T1000 (cell line): Measurements from ENCODE around the gene METTL17.
"Not testable (repeated sequence)": the region's sequence is repeated elsewhere in the genome, so short reads cannot be mapped to it uniquely, and the experiment has no call there.

Experiments used
- DNase-seq: peaks from one replicate; lab custom pipeline; 2025; ENCODE audit warnings: mixed read lengths; lab: John Stamatoyannopoulos, UW

METTL17 gene

GRCh38 chr14:21024585-21025370 is 35.0 kb downstream of the METTL17 start, which contains the start of gene NDRG2:
Gene NDRG2 (minus strand): TSS chr14:21025061. CDS start chr14:21023315, 1,746 bp downstream.
- DNase-seq, result no peak

GRCh38 chr14:21025371-21026273 is 35.8 kb downstream of the METTL17 start:
- DNase-seq, result no peak

GRCh38 chr14:21026274-21026987 is 36.7 kb downstream of the METTL17 start:
- no peak for DNase-seq

DNA sequence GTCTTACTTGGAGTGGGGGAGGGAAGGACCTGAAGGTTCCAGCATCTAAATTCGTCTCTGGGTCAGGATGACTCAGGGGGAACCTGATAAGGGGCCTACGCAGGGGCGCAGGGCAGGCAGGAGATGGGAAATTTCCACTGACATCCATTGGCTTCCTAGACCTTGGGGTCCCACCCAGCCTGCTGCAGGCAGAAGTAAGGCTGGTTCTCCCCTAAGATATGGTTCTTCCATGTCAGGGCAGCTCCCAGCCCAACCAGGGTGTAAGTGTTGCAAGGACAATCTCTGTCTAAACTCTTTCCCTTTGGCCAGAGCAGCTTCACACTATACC is 37.2 kb downstream of the METTL17 start:
- no peak for DNase-seq

DNA sequence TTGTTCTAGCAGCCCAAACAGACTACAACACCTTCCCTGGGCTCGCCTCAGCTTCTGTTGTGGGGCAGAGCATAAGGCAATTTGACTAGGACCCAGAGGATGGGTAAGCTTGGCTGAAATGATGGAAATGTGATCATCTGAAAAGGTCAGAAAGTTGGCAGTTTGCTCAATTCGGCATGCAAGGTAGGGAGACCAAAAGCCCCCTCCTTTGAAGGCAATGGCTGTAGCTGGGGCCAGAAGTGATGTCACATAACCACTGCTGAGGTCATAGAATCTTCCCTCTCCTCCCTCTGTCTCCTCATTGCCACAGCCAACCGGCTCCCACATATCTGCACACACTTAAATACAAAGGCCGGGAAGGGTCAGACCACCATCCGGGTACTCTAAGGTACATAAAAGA is 40.1 kb downstream of the METTL17 start, which contains the start of gene TPPP2:
Gene TPPP2, plus strand, starts transcription at position 301 of the 400 bp plus-strand sequence. CDS start 365 bp downstream, outside the sequence.
- DNase-seq, result no peak

DNA sequence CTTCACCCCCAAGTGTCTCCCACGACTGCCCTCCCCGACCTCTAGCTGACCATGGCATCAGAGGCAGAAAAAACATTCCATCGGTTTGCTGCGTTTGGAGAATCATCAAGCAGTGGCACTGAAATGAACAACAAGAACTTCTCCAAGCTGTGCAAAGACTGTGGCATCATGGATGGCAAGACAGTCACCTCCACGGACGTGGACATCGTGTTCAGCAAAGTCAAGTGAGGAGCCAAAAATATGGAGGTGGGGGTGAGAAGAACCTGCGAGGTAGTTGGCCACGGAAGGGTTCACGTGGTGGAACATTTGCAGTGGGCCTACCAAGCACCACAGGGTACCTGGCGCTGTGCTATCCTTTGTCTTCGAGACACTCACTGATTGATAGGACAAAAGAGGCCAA is 40.8 kb downstream of the METTL17 start:
- no peak for DNase-seq

DNA sequence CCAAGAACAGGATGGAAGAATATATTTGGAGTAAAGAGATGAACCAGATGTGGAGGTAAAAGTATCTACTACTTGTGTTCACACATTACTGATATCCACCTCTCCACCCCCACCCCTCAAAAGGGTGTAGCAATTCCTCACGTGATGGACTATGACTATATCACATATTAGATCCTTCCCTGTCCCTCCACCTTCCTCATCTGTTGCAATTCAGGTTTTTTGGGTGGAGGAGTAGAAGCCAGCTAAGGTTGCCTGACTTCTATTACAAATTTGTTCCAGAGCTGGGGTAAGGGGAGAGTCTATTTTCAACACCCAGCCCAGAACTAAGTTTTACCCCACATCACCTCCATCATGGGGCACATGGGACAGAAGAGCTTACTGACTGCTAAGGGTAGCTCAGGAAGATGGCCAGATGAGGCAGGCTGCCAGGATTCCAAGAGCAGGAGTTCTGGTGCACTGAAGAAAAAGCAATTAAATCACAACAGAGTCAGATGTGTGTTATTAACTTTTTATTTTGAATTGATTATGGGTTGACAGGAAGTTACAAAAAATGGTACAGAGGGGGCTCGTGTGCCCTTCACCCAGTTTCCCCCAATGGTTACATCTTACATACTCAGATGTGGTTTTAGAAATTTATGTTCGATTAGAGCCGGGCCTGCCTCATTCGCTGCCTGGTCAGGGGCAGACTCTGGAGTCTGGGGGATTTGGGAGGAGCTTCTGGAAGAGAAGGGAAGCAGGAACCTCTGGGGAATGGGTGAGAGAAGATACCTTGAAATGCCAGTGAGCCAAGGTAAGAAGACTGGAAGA is 42.7 kb downstream of the METTL17 start:
- no peak for DNase-seq

DNA sequence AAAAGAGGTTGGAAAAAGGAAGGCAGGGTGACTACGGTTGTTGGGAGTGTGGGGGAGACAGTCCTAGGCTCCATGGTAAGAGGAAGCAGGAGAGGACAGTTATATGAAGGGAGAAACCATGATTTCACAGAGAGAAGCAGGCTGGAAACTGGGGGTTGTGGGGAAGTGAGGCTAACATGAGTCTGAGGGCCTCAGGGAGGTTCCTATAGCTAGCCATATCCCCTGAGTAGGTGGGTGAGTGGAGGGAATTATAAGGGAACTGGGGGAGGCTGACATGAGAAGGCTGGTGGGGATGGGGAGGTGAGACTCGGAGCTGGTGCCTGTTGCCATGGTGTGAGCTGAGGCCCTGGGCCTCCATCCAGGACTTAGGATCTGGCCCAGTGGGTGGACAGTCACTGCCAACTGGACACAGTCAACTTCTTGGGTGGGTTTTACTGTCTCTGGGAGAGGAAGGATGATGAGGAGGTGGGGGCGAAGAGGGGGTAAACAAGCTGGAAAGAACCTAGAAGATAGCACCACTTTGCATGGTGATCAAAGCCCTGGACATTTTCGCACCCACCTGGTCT is 43.4 kb downstream of the METTL17 start:
- DNase-seq, result no peak

- no peak for DNase-seq
Measured at GRCh38 chr14:21034707-21035106, 44.9 kb downstream of the METTL17 start, which contains the start of gene RNASE13. Gene RNASE13 (minus strand): TSS chr14:21034807. CDS start chr14:21034288, 519 bp downstream.

DNA sequence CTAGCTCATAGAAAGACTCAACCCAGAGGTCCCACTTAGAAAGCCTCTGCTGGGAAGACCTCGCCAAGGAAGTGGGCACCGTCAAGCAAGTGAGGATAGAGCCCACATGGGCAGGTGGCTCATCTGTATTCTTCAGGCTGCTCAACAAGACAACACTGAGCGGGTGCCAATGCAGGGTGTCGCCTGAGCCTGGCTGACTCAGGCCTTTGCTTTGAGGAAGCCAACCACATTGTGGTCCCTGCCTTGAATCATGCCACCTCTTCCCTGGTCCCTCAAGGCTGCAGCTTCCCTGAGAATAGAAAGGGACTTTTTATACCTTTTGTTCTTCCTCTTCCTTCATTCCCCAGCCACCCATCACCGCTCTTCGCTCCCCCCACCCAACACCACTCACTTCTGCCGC is 47.0 kb downstream of the METTL17 start:
- DNase-seq, result no peak

DNA sequence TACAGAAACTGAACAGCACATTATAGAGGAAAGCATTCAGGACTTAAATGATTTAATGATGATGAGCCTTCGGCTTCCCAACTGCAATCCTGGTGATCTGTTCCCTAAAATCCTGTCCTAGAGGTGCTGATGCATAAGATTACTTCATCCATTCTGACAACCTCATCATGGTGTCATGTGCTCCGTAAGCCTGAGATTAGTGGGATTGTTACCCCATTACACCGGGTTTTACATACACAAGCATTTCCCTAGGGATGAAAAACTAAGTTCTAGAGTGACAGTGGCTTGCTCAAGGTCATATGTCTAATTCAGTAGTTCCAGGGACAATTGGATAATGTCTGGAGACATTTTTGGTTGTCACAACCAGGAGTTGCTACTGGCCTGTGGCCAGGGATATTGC is 47.4 kb downstream of the METTL17 start:
- DNase-seq, result no peak

DNA sequence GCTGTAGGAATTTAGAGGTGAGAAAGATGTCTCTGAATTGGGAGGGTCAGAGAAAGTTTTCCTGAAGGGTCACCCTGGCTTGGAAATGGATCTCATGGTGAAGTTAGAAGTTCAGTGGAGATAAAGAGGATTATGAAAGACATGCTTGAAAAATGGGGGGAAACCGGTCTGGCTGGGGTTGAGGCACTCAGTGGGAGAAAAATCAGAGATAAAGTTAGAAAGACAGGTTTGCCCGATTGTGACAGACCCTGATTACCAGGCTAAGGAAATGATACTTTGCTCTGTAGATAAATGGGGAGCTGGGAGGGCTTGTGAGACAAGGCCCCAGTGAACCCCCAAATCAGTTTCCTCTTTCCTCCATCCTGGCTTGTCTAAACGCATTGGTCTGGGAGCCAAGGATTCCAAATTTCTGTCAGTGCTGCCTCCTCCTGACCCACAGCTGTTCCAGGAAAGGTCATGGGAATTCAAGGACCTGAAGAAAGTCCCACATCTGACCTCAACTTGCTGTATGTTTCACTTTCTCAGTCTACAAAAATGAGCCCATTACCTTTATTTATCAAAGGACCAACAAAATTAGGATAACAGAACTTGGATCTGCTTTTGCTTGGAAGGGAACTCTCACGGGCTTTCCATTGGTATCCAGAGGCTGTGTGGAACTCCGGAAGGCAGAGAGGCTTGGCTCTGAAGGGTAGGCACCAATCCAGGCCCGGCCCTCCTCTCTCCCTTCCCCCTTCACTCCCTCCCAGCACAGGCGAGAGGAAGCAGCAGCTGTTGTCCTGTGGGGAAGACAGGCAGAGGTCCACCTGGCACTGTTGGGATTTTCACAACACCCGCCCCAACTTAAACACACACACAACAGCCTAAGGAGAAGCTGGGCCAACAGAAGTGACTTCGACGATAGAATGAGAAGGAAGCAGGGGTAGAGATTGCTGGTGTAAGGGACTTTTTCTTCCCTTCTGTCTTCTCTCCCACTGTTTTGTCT is 49.0 kb downstream of the METTL17 start:
- no peak for DNase-seq

DNA sequence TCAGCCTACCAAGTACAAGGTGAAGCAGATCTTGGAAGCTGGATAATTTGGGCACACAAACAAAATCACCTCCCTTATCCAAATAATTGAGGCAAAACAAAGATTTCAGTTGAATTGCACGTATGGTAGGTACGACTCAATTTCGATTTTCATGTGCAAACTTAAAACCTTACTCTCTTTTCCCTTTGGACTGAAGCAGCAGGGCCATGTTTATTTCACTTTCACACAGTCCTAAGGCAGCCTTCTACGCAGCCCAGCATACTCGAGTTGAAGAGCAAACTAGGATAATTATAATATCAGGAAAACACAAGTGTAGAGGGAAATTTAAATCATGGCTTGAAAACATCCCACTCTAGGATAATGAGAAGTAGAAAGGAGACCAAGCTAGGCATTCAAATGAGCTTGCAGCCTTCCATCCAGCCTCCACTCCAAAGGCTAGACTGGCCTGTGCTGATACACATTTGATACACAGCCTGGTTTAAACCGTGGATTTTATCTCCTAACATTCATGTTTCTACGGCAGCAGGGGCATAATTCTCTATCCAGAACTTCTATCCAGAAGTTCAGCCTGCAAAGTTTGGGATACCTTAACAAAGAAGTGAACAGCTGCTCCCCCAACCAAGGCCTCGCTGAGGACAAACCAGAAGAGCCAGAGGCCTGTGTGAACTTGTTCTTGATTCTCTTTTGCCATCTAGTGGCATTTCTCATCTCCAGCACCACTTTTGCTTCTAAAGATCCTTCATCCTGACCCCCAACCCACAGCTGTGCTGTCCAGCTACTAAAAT is 50.0 kb downstream of the METTL17 start:
- no peak for DNase-seq

- DNase-seq, result no peak
Measured at GRCh38 chr14:21040370-21040925, 50.7 kb downstream of the METTL17 start.

DNA sequence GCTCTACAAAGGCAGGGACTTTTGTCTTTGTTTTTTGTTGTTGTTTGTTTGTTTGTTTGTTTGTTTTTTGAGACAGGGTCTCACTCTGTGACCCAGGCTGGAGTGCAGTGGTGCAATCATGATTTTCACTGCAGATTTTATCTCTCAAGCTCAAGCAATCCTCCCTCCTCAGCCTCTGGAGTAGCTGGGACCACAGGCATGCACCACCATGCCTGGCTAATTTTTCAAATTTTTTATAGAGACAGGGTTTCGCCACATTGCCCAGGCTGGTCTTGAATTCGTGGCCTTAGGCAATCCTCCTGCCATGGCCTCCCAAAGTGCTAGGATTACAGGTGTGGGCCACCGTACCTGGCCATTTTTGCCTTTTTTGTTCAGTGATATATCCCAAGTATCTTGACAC is 51.2 kb downstream of the METTL17 start:
- not testable (repeated sequence) for DNase-seq

DNA sequence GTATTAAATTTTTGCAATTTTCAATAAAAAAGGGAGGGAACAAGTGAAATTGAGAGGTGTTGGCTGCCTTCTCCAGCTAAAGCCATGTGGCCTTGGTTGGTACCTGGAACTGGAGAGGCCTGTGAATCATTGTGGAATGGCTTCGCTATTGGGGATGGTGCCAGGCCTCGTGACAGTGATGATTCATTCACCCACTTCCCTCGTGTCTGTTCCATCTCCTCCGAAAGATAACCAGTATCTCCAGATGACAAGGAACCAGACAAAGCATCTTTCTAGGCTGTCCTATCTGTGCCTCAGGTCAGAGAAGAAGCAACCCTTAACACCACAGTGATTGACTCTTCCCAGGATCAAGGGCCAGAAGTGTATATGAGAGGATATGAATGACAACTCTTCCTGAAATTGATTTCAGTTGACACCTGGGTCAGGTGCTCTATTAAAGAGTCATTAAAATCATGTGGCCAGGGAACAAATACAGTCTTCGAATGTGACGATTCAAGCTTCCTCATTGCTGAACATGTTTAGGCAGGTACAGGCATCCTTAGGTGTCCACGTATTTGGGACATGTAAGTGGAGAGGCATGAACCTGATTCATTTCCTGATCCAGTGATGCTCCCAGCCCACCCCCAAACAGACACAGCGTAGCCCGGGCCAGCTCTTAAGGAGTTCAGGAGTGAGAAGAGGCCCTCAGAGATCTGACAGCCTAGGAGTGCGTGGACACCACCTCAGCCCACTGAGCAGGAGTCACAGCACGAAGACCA is 52.1 kb downstream of the METTL17 start, which contains the start of gene RNASE7:
Gene RNASE7, plus strand, starts transcription at position 687 of the 758 bp plus-strand sequence. CDS start 631 bp downstream, outside the sequence.
- no peak for DNase-seq

DNA sequence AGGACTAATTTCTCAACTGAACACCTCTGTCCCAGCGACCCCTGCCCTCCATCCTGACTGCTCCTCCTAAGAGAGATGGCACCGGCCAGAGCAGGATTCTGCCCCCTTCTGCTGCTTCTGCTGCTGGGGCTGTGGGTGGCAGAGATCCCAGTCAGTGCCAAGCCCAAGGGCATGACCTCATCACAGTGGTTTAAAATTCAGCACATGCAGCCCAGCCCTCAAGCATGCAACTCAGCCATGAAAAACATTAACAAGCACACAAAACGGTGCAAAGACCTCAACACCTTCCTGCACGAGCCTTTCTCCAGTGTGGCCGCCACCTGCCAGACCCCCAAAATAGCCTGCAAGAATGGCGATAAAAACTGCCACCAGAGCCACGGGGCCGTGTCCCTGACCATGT is 53.1 kb downstream of the METTL17 start:
- DNase-seq, result no peak
